Stromal cell of bone marrow (primary cell): ENCODE results near the gene CTSD.
"Not testable (repeated sequence)": the region's sequence is repeated elsewhere in the genome, so short reads cannot be mapped to it uniquely, and the experiment has no call there.

Source experiments
- DNase-seq: peaks from one replicate; pipeline ENCODE4 v3.0.0-alpha.2; 2012; ENCODE audit warnings: low read depth

CTSD gene

GRCh38 chr11:1763796-1764661 lies at the start of gene CTSD:
Gene CTSD, minus strand, starts transcription at chr11:1763927. Its CDS starts 68 bp downstream, at chr11:1763859.
- peak; percentile 63 for DNase-seq

- DNase-seq: not testable (repeated sequence)
Measured at GRCh38 chr11:1813356-1813755, 49.6 kb upstream of the CTSD start.

DNA sequence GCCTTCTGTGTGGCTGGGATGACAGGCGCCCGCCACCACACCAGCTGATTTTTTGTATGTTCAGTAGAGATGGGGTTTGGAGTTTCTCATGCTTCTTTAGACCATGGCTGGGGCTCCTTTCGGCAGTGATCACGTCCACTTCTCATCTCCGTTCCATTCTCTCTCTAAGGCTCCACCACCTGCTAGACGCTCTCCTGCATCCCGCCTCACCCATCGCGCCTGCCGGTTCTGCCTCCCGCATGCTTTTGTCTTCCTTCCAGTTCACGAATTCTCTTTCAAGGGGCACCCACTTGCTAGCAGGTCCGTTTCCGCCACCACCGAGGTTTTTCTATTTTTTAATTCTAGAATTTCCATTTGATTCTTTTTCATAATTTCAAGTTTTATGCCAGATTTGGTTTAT lies 49.1 kb upstream of the CTSD start:
- no peak for DNase-seq

- DNase-seq: no peak
Measured at GRCh38 chr11:1812274-1812673, 48.5 kb upstream of the CTSD start.

DNA sequence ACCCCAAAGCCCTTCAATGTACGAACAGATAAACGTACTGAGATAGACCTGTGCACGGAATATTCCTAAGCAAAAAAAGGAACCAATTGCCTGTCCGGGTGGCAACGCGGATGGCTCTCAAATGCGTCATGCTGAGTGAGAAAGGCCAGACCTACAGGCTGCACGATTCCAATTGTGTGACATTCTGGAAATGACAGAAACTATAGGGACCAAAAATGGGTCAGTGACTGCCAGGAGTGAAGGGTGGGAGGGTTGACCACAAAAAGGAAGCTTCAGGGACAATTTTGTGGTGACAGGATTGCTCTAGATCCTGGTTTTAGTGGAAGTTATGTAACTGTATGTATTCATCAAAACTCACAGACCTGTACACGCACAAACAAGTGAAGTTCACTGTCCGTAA lies 47.0 kb upstream of the CTSD start:
- no peak for DNase-seq

GRCh38 chr11:1807264-1807995 lies 43.7 kb upstream of the CTSD start:
- DNase-seq: no peak

DNA sequence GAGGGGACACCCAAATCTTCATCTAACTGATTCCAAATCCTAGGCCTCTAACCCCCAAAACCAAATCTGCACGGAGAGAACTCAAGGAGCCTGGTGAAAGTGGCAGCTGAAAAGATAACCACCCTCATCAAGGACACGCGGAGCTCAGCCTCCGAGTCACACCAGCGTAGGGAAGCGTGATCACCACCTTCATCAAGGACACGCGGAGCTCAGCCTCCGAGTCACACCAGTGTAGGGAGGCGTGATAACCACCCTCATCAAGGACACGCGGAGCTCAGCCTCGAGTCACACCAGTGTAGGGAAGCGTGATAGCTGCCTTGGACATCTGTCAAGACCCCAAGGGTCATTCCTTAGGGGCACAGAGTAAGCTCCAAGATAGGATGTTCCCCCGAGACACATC lies 41.8 kb upstream of the CTSD start:
- no peak for DNase-seq

- DNase-seq: not testable (repeated sequence)
Measured at GRCh38 chr11:1803835-1804519, 40.2 kb upstream of the CTSD start.

DNA sequence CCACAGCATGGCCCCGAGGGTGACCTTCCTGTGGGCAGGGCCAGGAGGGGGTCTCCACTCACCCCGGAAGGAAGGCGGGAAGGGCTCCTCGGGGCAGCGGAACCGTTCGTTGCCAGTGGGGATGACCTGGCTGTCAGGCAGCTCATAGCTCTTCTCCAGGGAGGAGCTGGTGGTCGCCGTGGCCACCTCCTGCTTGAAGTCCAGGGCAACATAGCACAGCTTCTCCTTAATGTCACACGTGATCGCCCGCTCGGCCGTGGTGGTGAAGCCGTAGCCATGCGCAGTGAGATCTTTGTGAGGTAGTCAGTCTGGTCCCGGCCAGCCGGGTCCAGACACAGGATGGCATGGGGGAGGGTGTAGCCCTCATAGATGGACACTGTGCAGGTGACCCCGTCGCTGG lies 39.5 kb upstream of the CTSD start:
- DNase-seq: no peak

DNA sequence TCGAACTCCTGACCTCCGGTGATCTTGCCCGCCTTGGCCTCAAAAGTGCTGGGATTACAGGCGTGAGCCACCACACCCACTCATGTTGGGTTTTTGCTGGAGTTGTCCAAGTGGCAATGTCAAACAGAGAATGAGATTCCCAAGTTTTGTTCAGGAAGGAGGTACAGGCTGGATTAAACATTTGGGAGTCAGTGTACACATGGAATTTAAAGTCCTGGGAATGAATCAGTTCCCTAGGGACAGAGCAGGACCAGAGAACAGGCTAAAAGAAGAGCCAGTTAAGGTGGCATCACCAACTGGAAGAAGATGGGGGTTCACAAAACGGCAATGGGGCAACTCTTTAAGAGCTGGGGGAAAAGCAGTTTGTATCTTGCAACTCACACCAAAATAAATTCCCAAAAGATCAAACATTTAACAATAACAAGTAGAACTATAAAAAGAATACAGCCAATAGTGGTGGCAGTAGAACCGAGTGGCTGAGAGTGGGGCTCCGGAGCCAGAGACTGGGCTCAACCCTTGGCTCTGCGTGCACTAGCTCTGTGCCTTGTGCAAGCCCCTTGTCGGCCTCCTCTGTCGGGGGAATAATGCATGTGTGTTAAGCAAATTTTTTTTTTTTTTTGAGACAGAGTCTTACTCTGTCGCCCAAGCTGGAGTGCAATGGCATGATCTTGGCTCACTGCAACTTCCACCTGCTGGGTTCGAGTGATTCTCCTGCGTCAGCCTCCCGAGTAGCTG lies 33.8 kb upstream of the CTSD start:
- no peak for DNase-seq

- no peak for DNase-seq
Measured at GRCh38 chr11:1796413-1797011, 32.8 kb upstream of the CTSD start.

DNA sequence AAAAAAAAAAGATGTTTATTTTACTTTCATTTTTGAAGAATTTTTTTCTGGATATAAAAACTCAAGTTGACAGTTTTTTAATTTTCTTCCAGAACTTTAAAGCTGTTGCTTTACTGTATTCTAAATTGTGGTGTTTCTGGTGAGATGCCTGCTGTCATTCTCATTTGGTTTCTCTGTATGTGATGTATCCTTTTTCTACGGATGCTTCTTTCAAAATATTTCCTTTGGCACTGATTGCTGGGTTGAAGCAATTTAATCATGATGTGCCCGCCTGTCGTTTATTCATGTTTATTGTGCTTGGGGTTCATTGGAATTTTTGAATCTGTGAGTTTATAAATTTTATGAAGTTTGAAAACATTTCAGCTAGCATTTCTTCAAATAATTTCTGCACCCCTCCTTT lies 29.4 kb upstream of the CTSD start:
- no peak for DNase-seq

DNA sequence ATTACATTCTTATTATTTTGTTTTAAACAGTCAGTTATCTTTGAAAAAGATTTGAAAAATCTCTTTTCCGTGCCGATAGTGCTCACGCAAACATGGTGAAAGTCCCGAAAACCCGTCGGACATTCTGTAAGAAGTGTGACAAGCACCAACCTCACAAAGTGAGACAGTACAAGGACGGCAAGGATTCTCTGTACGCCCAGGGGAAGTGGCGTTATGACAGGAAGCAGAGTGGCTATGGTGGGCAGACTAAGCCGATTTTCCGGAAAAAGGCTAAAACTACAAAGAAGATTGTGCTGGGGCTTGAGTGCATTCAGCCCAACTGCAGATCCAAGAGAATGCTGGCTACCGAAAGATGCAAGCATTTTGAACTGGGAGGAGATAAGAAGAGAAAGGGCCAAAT lies 28.7 kb upstream of the CTSD start:
- no peak for DNase-seq

DNA sequence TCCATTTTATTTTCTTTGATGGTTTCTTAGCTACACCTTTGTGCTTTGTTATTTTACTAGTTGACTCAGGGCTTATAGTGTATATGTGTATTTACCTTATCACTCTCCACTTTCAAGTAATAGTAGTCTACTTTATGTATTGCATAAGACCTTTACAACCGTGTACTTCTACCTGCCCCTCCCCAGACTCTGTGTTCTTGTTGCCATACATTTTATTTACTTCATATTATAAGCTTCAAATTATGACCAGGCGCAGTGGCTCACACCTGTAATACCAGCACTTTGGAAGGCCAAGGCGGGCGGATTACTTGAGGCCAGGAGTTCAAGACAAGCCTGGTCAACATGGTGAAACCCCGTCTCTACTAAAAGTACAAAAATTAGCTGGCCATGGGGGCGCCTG lies 28.2 kb upstream of the CTSD start:
- no peak for DNase-seq

- DNase-seq: no peak
Measured at GRCh38 chr11:1786466-1786865, 22.7 kb upstream of the CTSD start.

DNA sequence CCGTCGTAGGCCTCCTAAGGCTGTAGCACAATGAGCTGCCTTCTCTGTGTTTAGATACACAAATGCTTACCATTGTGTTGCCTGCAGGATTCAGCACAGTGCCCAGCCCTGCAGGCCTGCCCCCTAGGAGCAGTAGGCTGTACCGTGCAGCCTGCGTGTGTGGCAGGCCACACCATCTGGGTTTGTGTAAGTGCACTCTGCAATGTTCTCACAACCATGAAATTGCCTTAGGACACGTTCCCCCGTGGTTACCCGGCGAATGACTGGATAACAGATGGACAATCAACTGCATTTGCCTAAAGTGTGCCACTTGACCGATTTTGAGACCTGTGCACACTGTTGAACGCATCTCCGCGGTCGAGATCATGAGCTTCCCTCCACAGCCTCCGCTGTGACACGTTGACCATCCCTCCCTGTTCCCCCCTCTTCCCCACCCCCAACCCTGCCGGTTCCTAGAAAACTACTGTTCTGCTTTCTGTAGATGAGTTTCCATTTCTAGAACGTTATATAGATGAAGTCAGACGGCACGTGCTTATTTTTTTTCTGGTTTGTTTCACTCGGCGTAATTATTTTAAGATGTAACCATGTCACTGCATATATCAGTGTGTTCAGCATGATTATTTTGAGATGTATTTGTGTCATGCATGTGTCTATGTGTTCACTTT lies 22.2 kb upstream of the CTSD start:
- DNase-seq: no peak

GRCh38 chr11:1784761-1785650 lies 21.3 kb upstream of the CTSD start:
- no peak for DNase-seq

DNA sequence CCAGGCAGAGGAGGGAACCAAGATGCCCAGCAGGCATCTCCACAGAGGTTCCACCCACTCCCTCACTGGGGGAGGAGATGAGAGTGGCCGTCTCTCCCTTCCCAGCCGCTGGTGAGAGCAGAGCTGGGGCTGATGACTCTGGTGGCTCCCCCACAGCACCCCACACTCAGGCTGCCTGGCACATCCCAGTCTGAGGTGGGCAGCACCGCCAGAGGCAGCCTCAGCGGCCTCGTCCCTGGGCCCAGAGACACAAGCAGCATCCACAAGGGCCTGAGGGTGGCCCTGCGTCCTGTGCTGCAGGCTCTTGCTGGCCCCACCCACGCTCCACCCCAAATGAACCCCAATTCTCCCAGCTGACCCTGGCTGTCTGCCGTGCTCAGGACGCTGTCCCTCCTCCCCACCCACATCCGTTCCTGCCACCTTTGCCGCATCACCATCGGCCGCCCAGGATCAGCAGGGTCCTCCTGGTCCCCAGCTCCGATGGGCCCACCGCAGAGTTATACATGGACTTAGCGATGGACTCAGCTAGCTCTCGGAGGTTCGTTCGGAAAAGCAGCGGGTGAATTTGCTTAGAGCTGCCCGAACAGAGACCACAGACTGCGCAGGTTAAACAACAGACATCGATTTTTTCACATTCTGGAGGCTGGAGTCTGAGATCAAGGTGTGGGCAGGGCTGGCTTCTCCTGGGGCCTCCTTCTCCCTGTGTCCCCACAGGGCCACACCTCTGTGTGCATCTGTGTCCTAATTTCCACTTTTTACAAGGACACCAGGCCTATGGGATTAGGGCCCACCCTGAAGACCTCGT lies 20.2 kb upstream of the CTSD start:
- DNase-seq: no peak
